Astrocyte of the cerebellum (primary cell): Measurements from ENCODE around the gene DCPS.

Experiments
- DNase-seq: peaks from one replicate; pipeline ENCODE4 v3.0.0-alpha.2; 2011; ENCODE audit warnings: low read depth
- H3K4me3 ChIP-seq: 2 replicates; pipeline ENCODE4 v1.5.1; 2011; ENCODE audit warnings: mild to moderate bottlenecking, low read depth, low read length, moderate library complexity
- in situ Hi-C: cut with HindIII; loops from 2 replicates; pipeline ENCODE4 v1.10.0; 2017; ENCODE audit warnings: low sequenced_read_pairs
- TF ChIP-seq, protein P1 (sequence below): IDR thresholded peaks from 2 replicates; pipeline ENCODE4 v1.5.1; 2012; ENCODE audit warnings: low read length, low read depth, moderate library complexity, mild to moderate bottlenecking; ENCODE audit errors: missing control alignments

The DCPS gene

DNA sequence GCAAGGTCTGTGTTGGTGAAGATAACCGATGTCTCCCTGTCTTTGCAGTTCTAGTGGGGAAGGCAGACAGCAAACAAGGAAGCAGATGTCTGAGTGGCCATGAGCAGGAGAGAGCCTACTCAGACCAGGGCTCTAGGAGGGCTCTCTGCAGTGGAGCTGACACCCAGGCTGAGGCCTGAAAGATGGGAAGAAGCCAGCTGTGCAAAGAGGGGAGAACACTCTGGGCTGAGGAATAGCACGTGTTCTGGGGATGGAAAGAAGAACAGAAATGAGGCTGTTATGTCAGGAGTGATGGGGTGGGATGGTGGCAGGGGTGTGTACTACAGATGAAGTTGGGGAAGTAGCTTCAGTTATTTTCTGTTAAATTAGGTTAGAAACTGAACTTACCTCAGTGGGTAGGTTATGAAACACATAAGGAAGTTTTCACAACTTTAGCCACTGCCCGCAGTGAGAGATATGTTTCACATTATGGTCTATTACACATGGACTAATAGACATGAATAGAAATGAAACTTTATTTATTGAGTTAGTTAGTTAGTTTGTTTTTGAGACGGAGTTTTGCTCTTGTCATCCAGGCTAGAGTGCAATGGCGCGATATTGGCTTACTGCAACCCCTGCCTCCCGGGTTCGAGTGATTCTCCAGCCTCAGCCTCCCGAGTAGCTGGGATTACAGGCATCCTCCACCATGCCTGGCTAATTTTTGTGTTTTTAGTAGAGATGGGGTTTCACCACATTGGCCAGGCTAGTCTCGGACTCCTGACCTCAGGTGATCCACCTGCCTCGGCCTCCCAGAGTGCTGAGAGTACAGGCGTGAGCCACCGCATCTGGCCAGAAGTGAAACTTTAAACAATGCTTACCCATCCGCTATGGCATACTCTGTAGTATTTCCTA is 7.8 kb downstream of the DCPS start:
- in situ Hi-C loops = no loop called here
- no peak overlapping the region for H3K4me3 ChIP-seq
- TF ChIP-seq, protein P1, sequence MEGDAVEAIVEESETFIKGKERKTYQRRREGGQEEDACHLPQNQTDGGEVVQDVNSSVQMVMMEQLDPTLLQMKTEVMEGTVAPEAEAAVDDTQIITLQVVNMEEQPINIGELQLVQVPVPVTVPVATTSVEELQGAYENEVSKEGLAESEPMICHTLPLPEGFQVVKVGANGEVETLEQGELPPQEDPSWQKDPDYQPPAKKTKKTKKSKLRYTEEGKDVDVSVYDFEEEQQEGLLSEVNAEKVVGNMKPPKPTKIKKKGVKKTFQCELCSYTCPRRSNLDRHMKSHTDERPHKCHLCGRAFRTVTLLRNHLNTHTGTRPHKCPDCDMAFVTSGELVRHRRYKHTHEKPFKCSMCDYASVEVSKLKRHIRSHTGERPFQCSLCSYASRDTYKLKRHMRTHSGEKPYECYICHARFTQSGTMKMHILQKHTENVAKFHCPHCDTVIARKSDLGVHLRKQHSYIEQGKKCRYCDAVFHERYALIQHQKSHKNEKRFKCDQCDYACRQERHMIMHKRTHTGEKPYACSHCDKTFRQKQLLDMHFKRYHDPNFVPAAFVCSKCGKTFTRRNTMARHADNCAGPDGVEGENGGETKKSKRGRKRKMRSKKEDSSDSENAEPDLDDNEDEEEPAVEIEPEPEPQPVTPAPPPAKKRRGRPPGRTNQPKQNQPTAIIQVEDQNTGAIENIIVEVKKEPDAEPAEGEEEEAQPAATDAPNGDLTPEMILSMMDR = no peak
- DNase-seq = no peak

DNA sequence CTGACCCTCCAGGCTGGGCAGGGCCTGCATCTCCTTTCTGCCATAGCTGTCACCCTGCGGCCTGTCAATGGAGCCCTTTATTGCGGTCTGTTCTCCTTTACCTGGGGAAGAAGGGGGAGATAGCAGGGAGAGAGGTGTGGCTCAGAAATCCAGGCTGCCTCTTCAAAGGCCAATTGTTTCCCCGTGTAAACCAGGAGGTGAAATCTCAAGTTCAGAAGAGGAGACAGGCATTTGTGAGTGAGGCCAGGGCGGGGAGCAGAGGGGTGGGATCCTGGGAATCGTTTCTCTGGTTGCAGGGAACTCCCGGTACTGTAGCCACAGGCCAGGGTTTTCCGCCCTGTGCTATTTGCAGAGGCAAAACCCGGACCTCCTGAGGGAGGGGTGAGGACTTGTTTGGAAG is 9.1 kb downstream of the DCPS start:
- no peak for DNase-seq
- in situ Hi-C loops = no loop called here
- TF ChIP-seq, protein P1 = no peak
- H3K4me3 ChIP-seq = no peak overlapping the region

DNA sequence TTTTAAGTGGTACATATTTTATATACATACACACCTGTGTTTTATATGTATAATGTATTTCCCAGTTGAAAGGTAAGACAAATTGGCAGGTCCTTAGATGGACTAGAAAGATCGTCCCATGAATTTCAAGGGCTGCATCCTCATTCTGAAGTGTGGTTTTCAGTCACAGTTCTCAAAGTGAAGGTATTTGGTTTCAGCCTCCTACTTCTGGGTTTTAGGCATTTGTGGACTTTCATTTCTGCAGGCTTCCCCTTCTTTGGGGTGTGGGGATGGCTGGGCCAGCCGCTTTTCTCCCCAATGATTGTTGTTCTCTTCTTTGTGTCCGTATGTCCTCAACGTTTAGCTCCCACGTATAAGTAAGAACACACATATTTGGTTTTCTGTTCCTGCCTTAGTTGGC is 10.0 kb downstream of the DCPS start:
- DNase-seq = no peak
- TF ChIP-seq, protein P1 = no peak
- in situ Hi-C loops = no loop called here
- H3K4me3 ChIP-seq = no peak overlapping the region

DNA sequence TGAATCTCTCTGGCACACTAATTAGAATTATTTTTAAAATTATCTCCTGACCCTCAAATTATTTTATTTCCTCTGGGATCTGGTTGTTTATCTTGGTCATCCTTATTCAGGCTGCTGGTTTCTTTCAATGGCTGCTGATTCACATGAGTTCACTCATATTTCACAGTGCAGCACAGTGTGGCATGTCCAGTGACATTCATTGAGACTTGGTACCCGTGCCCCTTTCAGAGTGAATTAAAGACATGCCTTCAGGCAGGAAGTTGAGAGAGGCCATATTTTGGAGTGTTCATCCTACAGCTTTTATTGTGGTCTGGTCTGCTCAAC is 13.5 kb downstream of the DCPS start:
- TF ChIP-seq, protein P1 = no peak
- no peak for DNase-seq
- in situ Hi-C loops = no loop called here
- no peak overlapping the region for H3K4me3 ChIP-seq

DNA sequence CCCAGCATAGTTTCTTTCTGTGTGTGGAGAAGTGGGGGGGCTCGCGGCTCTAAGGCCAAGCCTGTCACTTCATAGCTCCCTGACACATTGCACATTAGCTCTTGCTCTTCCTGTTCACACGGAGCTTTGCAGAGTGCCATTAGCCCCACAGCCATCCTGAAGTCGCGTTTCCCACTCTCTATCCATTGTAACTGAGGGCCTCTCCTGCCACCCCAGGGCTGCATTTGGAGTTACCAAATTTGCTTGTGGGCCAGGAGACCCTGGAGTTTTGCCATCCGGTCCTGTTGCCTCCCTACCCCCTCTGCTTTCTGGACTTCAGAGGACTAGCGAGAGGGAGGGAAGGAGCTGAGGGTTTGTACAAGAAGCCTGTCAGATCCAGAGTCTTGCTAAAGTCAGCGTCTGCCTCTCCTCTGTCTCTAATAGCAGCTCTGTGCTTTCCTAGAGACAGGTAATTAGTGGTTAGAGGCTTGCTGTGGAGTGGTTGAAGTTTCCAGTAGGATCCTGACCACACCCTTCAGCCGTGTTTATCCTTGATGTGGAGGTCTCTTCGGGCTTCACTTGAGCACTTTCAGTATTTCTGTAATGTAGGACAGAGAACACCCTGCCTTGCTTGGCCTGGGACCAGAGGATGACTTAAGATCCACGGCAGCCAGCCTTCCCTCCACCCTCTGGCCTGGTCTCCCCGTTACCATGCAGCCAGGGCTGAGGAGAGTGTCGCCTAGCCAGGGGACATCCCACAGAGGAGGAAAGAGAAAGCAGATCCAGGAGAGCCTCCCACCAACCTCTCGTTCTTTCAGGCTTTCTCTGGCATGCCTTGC is 14.1 kb downstream of the DCPS start:
- peak; percentile 88 for DNase-seq
- peak overlapping the region; percentile 15 for H3K4me3 ChIP-seq
- TF ChIP-seq, protein P1 = no peak
- in situ Hi-C loops = no loop called here

DNA sequence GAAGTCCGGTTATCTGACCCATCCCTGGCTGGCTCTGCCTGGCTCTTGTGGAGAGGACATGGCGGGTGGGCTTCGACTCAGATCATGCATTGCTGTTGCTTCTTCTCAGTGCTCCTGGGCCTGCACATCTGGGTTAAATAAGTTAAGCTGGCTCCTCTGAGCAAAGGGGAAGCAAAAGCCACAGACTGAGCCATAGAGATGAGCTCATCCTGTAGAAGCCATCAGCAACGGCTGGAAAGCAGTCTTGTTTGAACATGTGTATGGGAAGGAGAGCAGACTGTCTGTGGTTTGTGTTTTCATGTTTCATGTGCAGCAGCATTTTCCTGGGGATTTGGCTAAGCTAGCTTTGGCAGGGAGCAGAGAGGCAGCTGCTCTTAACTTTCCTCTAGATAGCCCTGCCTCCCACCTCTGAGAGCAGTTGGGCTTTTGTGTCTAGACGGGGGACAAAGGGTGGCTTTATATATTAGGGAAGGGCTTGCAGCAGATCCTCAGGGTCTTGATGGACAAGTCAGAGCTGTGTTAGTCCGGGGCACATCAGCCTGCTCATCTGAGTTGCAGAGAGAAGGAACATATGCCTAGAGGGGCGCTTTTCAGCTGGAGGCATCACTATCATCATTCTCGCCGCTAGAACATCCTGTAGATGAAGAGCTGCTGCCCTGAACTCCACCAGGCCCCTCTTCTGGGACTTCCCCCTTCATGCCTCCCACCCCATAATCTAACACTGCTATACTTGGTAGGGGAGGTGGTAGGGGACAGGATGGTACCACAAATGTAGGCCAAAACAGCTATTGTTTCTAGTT is 14.9 kb downstream of the DCPS start:
- in situ Hi-C loops = no loop called here
- H3K4me3 ChIP-seq = peak overlapping the region; percentile 15
- DNase-seq = peak; percentile 94
- TF ChIP-seq, protein P1 = no peak
